ENCODE data around the gene LMO4. TPM values are rescaled to one million over a fixed set of nuclear protein-coding genes. Genes with fewer than 3 reads are reported as not detected.

Gene LMO4
- total RNA-seq, 1 donor from 2014 or later, result 37.1 TPM

DNA sequence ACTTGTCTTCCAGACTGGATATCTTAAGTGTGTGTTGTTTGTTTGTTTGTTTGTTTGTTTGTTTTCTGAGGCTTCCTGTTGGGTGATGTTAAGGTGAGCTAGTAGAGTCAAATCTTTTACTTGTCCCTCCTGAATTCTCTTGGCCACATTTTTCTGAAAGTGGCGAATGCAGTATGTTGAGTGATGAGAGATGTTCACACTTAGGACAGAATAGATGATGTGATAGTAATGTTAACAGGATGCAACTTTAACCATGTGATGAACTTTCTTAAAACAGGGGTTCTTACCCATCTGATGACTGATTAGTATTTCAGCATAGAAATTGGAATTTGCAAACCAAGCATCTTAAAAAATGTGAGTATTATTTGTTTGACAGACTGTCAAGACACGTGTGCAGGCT is 40.2 kb downstream of the LMO4 start:
- H3K9me3 Mint-ChIP-seq, result no peaks in the 10 kb centered on the region
- TF ChIP-seq, protein P1, sequence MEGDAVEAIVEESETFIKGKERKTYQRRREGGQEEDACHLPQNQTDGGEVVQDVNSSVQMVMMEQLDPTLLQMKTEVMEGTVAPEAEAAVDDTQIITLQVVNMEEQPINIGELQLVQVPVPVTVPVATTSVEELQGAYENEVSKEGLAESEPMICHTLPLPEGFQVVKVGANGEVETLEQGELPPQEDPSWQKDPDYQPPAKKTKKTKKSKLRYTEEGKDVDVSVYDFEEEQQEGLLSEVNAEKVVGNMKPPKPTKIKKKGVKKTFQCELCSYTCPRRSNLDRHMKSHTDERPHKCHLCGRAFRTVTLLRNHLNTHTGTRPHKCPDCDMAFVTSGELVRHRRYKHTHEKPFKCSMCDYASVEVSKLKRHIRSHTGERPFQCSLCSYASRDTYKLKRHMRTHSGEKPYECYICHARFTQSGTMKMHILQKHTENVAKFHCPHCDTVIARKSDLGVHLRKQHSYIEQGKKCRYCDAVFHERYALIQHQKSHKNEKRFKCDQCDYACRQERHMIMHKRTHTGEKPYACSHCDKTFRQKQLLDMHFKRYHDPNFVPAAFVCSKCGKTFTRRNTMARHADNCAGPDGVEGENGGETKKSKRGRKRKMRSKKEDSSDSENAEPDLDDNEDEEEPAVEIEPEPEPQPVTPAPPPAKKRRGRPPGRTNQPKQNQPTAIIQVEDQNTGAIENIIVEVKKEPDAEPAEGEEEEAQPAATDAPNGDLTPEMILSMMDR (IDR thresholded peaks at IDR 0.05), result no peak
- ATAC-seq (ENCODE audit: low read depth), result no peak
- intact Hi-C loops (cut with micrococcal nuclease), result no loop called here
- H3K27me3 Mint-ChIP-seq, result no peaks in the 10 kb centered on the region
- no peak overlapping the region for H3K27ac Mint-ChIP-seq
- H3K36me3 Mint-ChIP-seq (ENCODE audit: low read depth), result peaks cover 1% of the 10 kb centered on the region
- CTCF ChIA-PET, result no interaction called here
- no peak overlapping the region for H3K4me3 Mint-ChIP-seq
- no peak for DNase-seq
- POLR2A ChIA-PET, result no interaction called here
- no peaks in the 10 kb centered on the region for H3K4me1 Mint-ChIP-seq

DNA sequence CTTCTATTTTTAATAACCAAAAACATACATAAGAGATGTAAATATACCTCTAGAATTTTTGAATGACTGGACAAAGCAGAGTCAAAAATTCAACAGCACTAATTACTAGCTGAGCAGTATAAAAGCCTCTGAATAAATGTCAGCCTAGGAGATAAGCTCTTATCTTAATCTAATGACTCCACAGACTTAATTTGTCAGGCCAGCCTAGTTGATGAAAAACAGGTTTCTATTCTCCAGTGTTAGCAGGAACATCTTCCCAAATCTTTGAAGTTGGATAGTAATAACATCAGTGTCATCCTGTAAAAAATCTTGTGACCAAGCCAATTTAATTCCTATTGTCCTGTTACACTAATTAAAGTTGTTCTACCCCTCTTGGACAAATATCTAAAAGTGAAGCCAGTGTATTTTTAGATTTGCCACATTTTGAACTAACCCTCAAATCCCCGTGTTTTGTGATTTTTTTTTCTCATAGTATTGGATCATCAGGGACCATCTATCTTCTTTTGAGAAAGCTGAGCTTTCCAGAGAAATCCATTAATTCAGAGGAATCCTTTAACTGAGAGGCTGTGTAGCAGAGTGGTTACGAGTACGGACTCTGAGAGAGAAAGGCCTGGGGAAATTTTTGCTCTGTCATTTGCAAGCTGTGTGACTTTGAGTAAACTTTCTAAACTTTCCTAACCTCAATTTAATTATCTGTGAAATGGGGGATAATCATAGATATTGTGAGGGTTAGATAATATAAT is 41.2 kb downstream of the LMO4 start:
- Mint-ChIP-seq H3K9me3 (no peaks in the 10 kb centered on the region), H3K27me3 (no peaks in the 10 kb centered on the region), H3K4me3 (no peak overlapping the region), H3K4me1 (no peaks in the 10 kb centered on the region), H3K27ac (no peak overlapping the region), H3K36me3 (ENCODE audit: low read depth) (peaks cover 1% of the 10 kb centered on the region)
- POLR2A ChIA-PET, result no interaction called here
- intact Hi-C loops (cut with micrococcal nuclease), result no loop called here
- no peak for ATAC-seq (ENCODE audit: low read depth)
- DNase-seq, result no peak
- CTCF ChIA-PET, result no interaction called here
- TF ChIP-seq, protein P1 (IDR thresholded peaks at IDR 0.05), result no peak

DNA sequence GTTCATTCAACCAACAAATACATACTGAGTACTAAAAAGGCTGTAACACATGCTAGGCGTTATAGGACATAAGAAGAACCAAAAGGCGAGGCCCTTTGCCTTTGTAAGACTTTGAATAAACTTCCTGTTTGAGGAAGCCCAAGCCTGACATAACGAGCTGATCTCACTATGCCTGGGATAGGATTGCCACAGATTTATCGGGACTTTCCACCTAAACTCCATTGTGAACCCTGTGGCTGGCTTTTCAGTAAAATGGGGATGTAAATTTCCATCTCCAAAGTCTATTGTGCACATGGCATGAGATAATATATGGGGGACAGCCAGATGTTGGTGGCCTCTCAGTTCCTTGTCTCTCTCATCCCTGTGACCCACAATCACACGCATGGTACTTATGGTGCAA is 41.9 kb downstream of the LMO4 start:
- no peak overlapping the region for H3K4me3 Mint-ChIP-seq
- peaks cover under 1% of the 10 kb centered on the region for H3K9me3 Mint-ChIP-seq
- intact Hi-C loops (cut with micrococcal nuclease), result no loop called here
- no peaks in the 10 kb centered on the region for H3K4me1 Mint-ChIP-seq
- TF ChIP-seq, protein P1 (IDR thresholded peaks at IDR 0.05), result no peak
- H3K27me3 Mint-ChIP-seq, result no peaks in the 10 kb centered on the region
- H3K36me3 Mint-ChIP-seq (ENCODE audit: low read depth), result peaks cover 4% of the 10 kb centered on the region
- no peak overlapping the region for H3K27ac Mint-ChIP-seq
- CTCF ChIA-PET, result no interaction called here
- POLR2A ChIA-PET, result no interaction called here
- no peak for ATAC-seq (ENCODE audit: low read depth)
- DNase-seq, result no peak

DNA sequence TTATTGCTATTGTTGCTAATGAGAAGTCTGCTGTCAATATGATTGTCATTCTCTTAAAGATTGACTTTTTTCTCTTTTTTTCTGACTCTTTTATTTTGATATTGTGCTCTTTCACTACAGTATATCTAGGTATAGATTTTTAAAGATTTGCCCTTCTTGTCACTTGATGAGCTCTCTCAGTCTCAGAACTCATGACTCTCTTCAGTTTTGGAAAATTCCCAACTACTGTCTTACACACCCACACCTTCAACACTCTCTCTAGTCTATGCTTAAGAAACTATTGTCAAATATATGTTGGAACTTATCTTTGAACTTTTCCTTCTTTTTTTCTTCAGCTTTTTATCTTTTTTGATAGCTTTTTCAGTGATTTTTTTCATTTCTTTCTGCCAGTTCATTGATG is 50.6 kb downstream of the LMO4 start:
- Mint-ChIP-seq H3K27ac (no peak overlapping the region), H3K27me3 (no peaks in the 10 kb centered on the region), H3K4me1 (no peaks in the 10 kb centered on the region), H3K4me3 (no peak overlapping the region), H3K36me3 (ENCODE audit: low read depth) (peaks cover 9% of the 10 kb centered on the region), H3K9me3 (peaks cover 8% of the 10 kb centered on the region)
- POLR2A ChIA-PET, result no interaction called here
- TF ChIP-seq, protein P1 (IDR thresholded peaks at IDR 0.05), result no peak
- DNase-seq, result no peak
- no peak for ATAC-seq (ENCODE audit: low read depth)
- CTCF ChIA-PET, result no interaction called here
- intact Hi-C loops (cut with micrococcal nuclease), result no loop called here

DNA sequence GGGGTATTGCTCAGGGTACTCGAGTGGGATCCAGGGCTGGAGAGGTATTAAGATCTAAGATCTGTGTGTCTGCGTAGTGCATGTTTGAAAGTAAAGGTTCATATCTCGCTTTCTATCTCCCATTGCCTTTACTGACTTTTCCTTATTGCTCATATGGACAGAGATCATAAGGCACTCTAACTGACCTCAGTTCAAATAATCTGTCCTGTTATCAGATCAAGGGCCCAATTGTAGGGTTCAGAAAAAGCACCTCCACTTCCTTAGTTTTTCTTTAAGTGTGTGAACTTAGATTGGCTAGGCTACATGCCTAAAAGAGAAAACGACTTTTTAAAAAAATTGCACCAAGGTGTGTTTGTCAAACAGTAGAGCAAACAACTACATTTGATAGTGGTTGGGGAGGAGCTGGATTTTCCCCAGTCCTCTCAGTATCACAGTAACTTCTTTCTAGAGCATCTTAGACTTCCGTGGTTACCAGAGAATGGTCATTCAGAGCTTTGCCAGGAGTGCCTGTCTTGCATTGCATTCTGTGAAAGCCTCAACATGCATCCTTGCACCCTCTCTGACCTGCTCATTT is 57.6 kb downstream of the LMO4 start:
- POLR2A ChIA-PET, result no interaction called here
- no peak for DNase-seq
- Mint-ChIP-seq H3K27ac (no peak overlapping the region), H3K4me3 (no peak overlapping the region), H3K36me3 (ENCODE audit: low read depth) (no peaks in the 10 kb centered on the region), H3K4me1 (no peaks in the 10 kb centered on the region), H3K9me3 (no peaks in the 10 kb centered on the region), H3K27me3 (no peaks in the 10 kb centered on the region)
- ATAC-seq (ENCODE audit: low read depth), result no peak
- intact Hi-C loops (cut with micrococcal nuclease), result loop anchor here (5.0 kb wide), 1 partner anchor 34 kb away; no protein-coding TSS in a partner anchor
- CTCF ChIA-PET, result no interaction called here
- TF ChIP-seq, protein P1 (IDR thresholded peaks at IDR 0.05), result no peak
